ENCODE results near the gene NCCRP1. TPM values are rescaled to one million over a fixed set of nuclear protein-coding genes. Genes with fewer than 3 reads are reported as not detected.
A peak's percentile ranks its signal among the peaks of the same experiment; 100 is the strongest.

The NCCRP1 gene
- total and polyA plus RNA-seq, 2 experiments from 2014 or later, result 2.5 to 7.0 TPM

- H3K27me3 ChIP-seq, result peaks cover 4% of the 10 kb centered on the region
- H3K9me3 ChIP-seq (ENCODE audit: low read depth), result no peaks in the 10 kb centered on the region
- no peaks in the 10 kb centered on the region for H3K9me2 ChIP-seq (replicated peaks; ENCODE audit: insufficient read depth)
- no peaks in the 10 kb centered on the region for H4K20me1 ChIP-seq (ENCODE audit: insufficient read depth, poor library complexity, severe bottlenecking)
- H3K27ac ChIP-seq, result no peak overlapping the region
- H3K36me3 ChIP-seq (replicated peaks; ENCODE audit: insufficient read depth, low read depth), result no peaks in the 10 kb centered on the region
- H3K79me2 ChIP-seq, result no peaks in the 10 kb centered on the region
- no peak overlapping the region for H3K4me3 ChIP-seq
- no peak for DNase-seq (ENCODE audit: low spot score)
- TF ChIP-seq CTCF (IDR thresholded peaks at IDR 0.05; ENCODE audit: poor library complexity) (no peak), EZH2phosphoT487 (IDR thresholded peaks at IDR 0.05; ENCODE audit: low read depth, severe bottlenecking, unreplicated experiment) (no peak), EZH2 (IDR thresholded peaks at IDR 0.05; ENCODE audit: borderline replicate concordance) (no peak)
- no peak overlapping the region for H3K4me2 ChIP-seq
- H3K4me1 ChIP-seq (ENCODE audit: insufficient read depth), result peaks cover 3% of the 10 kb centered on the region
- H2AFZ ChIP-seq, result no peak overlapping the region
- 87% methylated on average over 5 of the region's 5 CpGs for WGBS (ENCODE audit: low lambda C conversion rate, missing lambda C conversion rate)
Observed at GRCh38 chr19:39232708-39233107, 35.9 kb downstream of the NCCRP1 start.

- TF ChIP-seq CTCF (IDR thresholded peaks at IDR 0.05; ENCODE audit: poor library complexity) (no peak), EZH2phosphoT487 (IDR thresholded peaks at IDR 0.05; ENCODE audit: low read depth, severe bottlenecking, unreplicated experiment) (no peak), EZH2 (IDR thresholded peaks at IDR 0.05; ENCODE audit: borderline replicate concordance) (no peak)
- peaks cover 7% of the 10 kb centered on the region for H3K4me1 ChIP-seq (ENCODE audit: insufficient read depth)
- no peak overlapping the region for H3K4me3 ChIP-seq
- H3K9me3 ChIP-seq (ENCODE audit: low read depth), result no peaks in the 10 kb centered on the region
- H3K4me2 ChIP-seq, result no peak overlapping the region
- H3K79me2 ChIP-seq, result no peaks in the 10 kb centered on the region
- no peak overlapping the region for H2AFZ ChIP-seq
- no peak overlapping the region for H3K27ac ChIP-seq
- H3K9me2 ChIP-seq (replicated peaks; ENCODE audit: insufficient read depth), result no peaks in the 10 kb centered on the region
- no peaks in the 10 kb centered on the region for H3K36me3 ChIP-seq (replicated peaks; ENCODE audit: insufficient read depth, low read depth)
- DNase-seq (ENCODE audit: low spot score), result no peak
- H3K27me3 ChIP-seq, result no peaks in the 10 kb centered on the region
- H4K20me1 ChIP-seq (ENCODE audit: insufficient read depth, poor library complexity, severe bottlenecking), result no peaks in the 10 kb centered on the region
- 86% methylated on average over 10 of the region's 12 CpGs for WGBS (ENCODE audit: low lambda C conversion rate, missing lambda C conversion rate)
Observed at GRCh38 chr19:39236527-39236926, 39.8 kb downstream of the NCCRP1 start.

GRCh38 chr19:39237200-39238184 lies 40.7 kb downstream of the NCCRP1 start:
- no peaks in the 10 kb centered on the region for H3K36me3 ChIP-seq (replicated peaks; ENCODE audit: insufficient read depth, low read depth)
- no peak overlapping the region for H3K4me3 ChIP-seq
- no peaks in the 10 kb centered on the region for H3K79me2 ChIP-seq
- DNase-seq (ENCODE audit: low spot score), result peak; percentile 85
- H3K27ac ChIP-seq, result no peak overlapping the region
- no peaks in the 10 kb centered on the region for H3K9me2 ChIP-seq (replicated peaks; ENCODE audit: insufficient read depth)
- no peak overlapping the region for H2AFZ ChIP-seq
- peaks cover 7% of the 10 kb centered on the region for H3K4me1 ChIP-seq (ENCODE audit: insufficient read depth)
- no peaks in the 10 kb centered on the region for H3K9me3 ChIP-seq (ENCODE audit: low read depth)
- no peaks in the 10 kb centered on the region for H4K20me1 ChIP-seq (ENCODE audit: insufficient read depth, poor library complexity, severe bottlenecking)
- TF ChIP-seq CTCF (IDR thresholded peaks at IDR 0.05; ENCODE audit: poor library complexity), result no peak
- 51% methylated on average over 19 of the region's 22 CpGs for WGBS (ENCODE audit: low lambda C conversion rate, missing lambda C conversion rate)
- H3K4me2 ChIP-seq, result peak overlapping the region; percentile 49
- no peaks in the 10 kb centered on the region for H3K27me3 ChIP-seq

All from hepatocyte (in vitro differentiated cells).